Activated CD4-positive, alpha-beta T cell treated with anti-CD3 and anti-CD28 coated beads for 36 hours (primary cell): ENCODE data around the gene ITSN2. TPM values are rescaled to one million over a fixed set of nuclear protein-coding genes. Genes with fewer than 3 reads are reported as not detected.

Experiments used
- ATAC-seq: fragments of 200-7000 bp; cut with Tn5 transposase; one replicate; pipeline ENCODE4 v1.10.0; 2021; ENCODE audit warnings: mild to moderate bottlenecking, moderate library complexity
- CTCF ChIA-PET: fragments of 350-600 bp; sonication (Branson Sonifier 250); formaldehyde crosslinking; loops from one replicate; lab custom pipeline; 2021; ENCODE audit warnings: antibody characterized with exemption; lab: Charles Lee
- POLR2A ChIA-PET: fragments of 350-600 bp; sonication (Branson Sonifier 250); formaldehyde crosslinking; loops from one replicate; lab custom pipeline; 2021; ENCODE audit warnings: antibody characterized with exemption, inconsistent platforms; lab: Charles Lee
- DNase-seq: peaks from one replicate; pipeline ENCODE4 v3.0.0-alpha.2; 2020
- H3K27ac Mint-ChIP-seq: one replicate; pipeline ENCODE4 v1.8.0; 2021; ENCODE audit warnings: mixed read lengths
- H3K27me3 Mint-ChIP-seq: one replicate; pipeline ENCODE4 v1.8.0; 2021; ENCODE audit warnings: mixed read lengths
- H3K36me3 Mint-ChIP-seq: one replicate; pipeline ENCODE4 v1.8.0; 2021; ENCODE audit warnings: low read depth, mixed read lengths
- H3K4me1 Mint-ChIP-seq: one replicate; pipeline ENCODE4 v1.8.0; 2021; ENCODE audit warnings: mixed read lengths
- H3K4me3 Mint-ChIP-seq: one replicate; pipeline ENCODE4 v1.8.0; 2021; ENCODE audit warnings: mild to moderate bottlenecking, moderate library complexity, mixed read lengths
- H3K9me3 Mint-ChIP-seq: one replicate; pipeline ENCODE4 v1.8.0; 2021; ENCODE audit warnings: low read depth, mixed read lengths
- intact Hi-C, 2 experiments: fragments of 100-400 bp; cut with DNase I in 1 of 2; cut with micrococcal nuclease in 1 of 2; formaldehyde crosslinking; loops; one replicate each; pipeline versions ENCODE4 v1.14.2 to v1.15.1; 2022 to 2024; cut with DNase I, micrococcal nuclease
- total RNA-seq, 2 experiments: library from RNA; stranded (reverse); gene quantifications; one replicate each; pipeline ENCODE4 v1.2.3, GENCODE V29; 2021

The ITSN2 gene
- total RNA-seq, 2 experiments from 2014 or later: 46.0 to 49.6 TPM

- H3K27me3 Mint-ChIP-seq: no peaks in the 10 kb centered on the region
- ATAC-seq: no peak
- peaks cover 54% of the 10 kb centered on the region for H3K36me3 Mint-ChIP-seq
- no peak overlapping the region for H3K4me3 Mint-ChIP-seq
- CTCF ChIA-PET: interaction anchor here (1.4 kb wide), 1 partner anchor 11 kb away, joined by 3 read pairs; no protein-coding TSS in a partner anchor
- no peaks in the 10 kb centered on the region for H3K4me1 Mint-ChIP-seq
- POLR2A ChIA-PET: interaction anchor here (0.8 kb wide), 1 partner anchor 255 kb away, joined by 3 read pairs; no protein-coding TSS in a partner anchor
- no peak overlapping the region for H3K27ac Mint-ChIP-seq
- intact Hi-C loops: no loop called here
- DNase-seq: no peak
- no peaks in the 10 kb centered on the region for H3K9me3 Mint-ChIP-seq
Observed at GRCh38 chr2:24297663-24298062, 62.7 kb downstream of the ITSN2 start.

- Mint-ChIP-seq H3K4me1 (peaks cover 12% of the 10 kb centered on the region), H3K9me3 (no peaks in the 10 kb centered on the region), H3K27me3 (no peaks in the 10 kb centered on the region), H3K27ac (no peak overlapping the region), H3K4me3 (no peak overlapping the region), H3K36me3 (peaks cover 12% of the 10 kb centered on the region)
- POLR2A ChIA-PET: no interaction called here
- DNase-seq (no peak), ATAC-seq (peak; percentile 58)
- intact Hi-C loops: no loop called here
- CTCF ChIA-PET: interaction anchor here (0.6 kb wide), 1 partner anchor 11 kb away, joined by 3 read pairs; no protein-coding TSS in a partner anchor
Observed at GRCh38 chr2:24287171-24287570, 73.2 kb downstream of the ITSN2 start.

GRCh38 chr2:24285484-24286152 is 74.7 kb downstream of the ITSN2 start:
- POLR2A ChIA-PET: no interaction called here
- H3K9me3 Mint-ChIP-seq: no peaks in the 10 kb centered on the region
- CTCF ChIA-PET: no interaction called here
- H3K27ac Mint-ChIP-seq: no peak overlapping the region
- H3K27me3 Mint-ChIP-seq: no peaks in the 10 kb centered on the region
- intact Hi-C loops: no loop called here
- DNase-seq (no peak), ATAC-seq (no peak)
- H3K36me3 Mint-ChIP-seq: peaks cover 11% of the 10 kb centered on the region
- no peak overlapping the region for H3K4me3 Mint-ChIP-seq
- H3K4me1 Mint-ChIP-seq: peaks cover 12% of the 10 kb centered on the region

- Mint-ChIP-seq H3K4me1 (no peaks in the 10 kb centered on the region), H3K27ac (no peak overlapping the region), H3K9me3 (no peaks in the 10 kb centered on the region), H3K4me3 (no peak overlapping the region), H3K36me3 (peaks cover 2% of the 10 kb centered on the region), H3K27me3 (no peaks in the 10 kb centered on the region)
- POLR2A ChIA-PET: no interaction called here
- DNase-seq (no peak), ATAC-seq (no peak)
- CTCF ChIA-PET: no interaction called here
- intact Hi-C loops: no loop called here
Observed at GRCh38 chr2:24280645-24281044, 79.7 kb downstream of the ITSN2 start.

- H3K9me3 Mint-ChIP-seq: no peaks in the 10 kb centered on the region
Observed at GRCh38 chr2:24280161-24280560, 80.2 kb downstream of the ITSN2 start.

GRCh38 chr2:24276349-24276899 is 83.9 kb downstream of the ITSN2 start:
- H3K27ac Mint-ChIP-seq: no peak overlapping the region
- H3K9me3 Mint-ChIP-seq: no peaks in the 10 kb centered on the region
- no peak for DNase-seq
- POLR2A ChIA-PET: no interaction called here
- peaks cover 8% of the 10 kb centered on the region for H3K36me3 Mint-ChIP-seq
- intact Hi-C loops: no loop called here
- CTCF ChIA-PET: interaction anchor here (0.5 to 0.7 kb wide), 2 partner anchors 10 to 173 kb away, joined by 3 read pairs; no protein-coding TSS in a partner anchor
- no peak for ATAC-seq
- H3K4me1 Mint-ChIP-seq: no peaks in the 10 kb centered on the region
- H3K4me3 Mint-ChIP-seq: no peak overlapping the region
- H3K27me3 Mint-ChIP-seq: no peaks in the 10 kb centered on the region

More at GRCh38 chr2:24280161-24280560, 80.2 kb downstream of the ITSN2 start:
- H3K36me3 Mint-ChIP-seq: peaks cover 2% of the 10 kb centered on the region
- no peaks in the 10 kb centered on the region for H3K27me3 Mint-ChIP-seq
- no peak overlapping the region for H3K27ac Mint-ChIP-seq
- no peak for DNase-seq
- CTCF ChIA-PET: no interaction called here
- ATAC-seq: no peak
- POLR2A ChIA-PET: no interaction called here
- no peak overlapping the region for H3K4me3 Mint-ChIP-seq
- intact Hi-C loops: no loop called here
- H3K4me1 Mint-ChIP-seq: no peaks in the 10 kb centered on the region

GRCh38 chr2:24274809-24275208 is 85.5 kb downstream of the ITSN2 start:
- H3K27ac Mint-ChIP-seq: no peak overlapping the region
- H3K4me3 Mint-ChIP-seq: no peak overlapping the region
- no peaks in the 10 kb centered on the region for H3K4me1 Mint-ChIP-seq
- no peaks in the 10 kb centered on the region for H3K27me3 Mint-ChIP-seq
- DNase-seq (no peak), ATAC-seq (no peak)
- H3K9me3 Mint-ChIP-seq: no peaks in the 10 kb centered on the region
- intact Hi-C loops: no loop called here
- POLR2A ChIA-PET: no interaction called here
- CTCF ChIA-PET: interaction anchor here (1.2 kb wide), 1 partner anchor 28 kb away, joined by 4 read pairs; no protein-coding TSS in a partner anchor
- H3K36me3 Mint-ChIP-seq: peaks cover 16% of the 10 kb centered on the region

GRCh38 chr2:24273598-24273997 is 86.7 kb downstream of the ITSN2 start:
- DNase-seq: no peak
- Mint-ChIP-seq H3K36me3 (peaks cover 24% of the 10 kb centered on the region), H3K9me3 (no peaks in the 10 kb centered on the region), H3K4me1 (peaks cover 6% of the 10 kb centered on the region), H3K27me3 (no peaks in the 10 kb centered on the region), H3K27ac (no peak overlapping the region), H3K4me3 (no peak overlapping the region)
- ATAC-seq: no peak
- ChIA-PET CTCF (interaction anchor here (1.0 kb wide), 1 partner anchor 34 kb away, joined by 3 read pairs; no protein-coding TSS in a partner anchor), POLR2A (no interaction called here)
- intact Hi-C loops: no loop called here

GRCh38 chr2:24272907-24273306 is 87.4 kb downstream of the ITSN2 start:
- DNase-seq (no peak), ATAC-seq (no peak)
- H3K9me3 Mint-ChIP-seq: no peaks in the 10 kb centered on the region
- ChIA-PET POLR2A (no interaction called here), CTCF (interaction anchor here (0.6 to 1.0 kb wide), 2 partner anchors 35 to 956 kb away, joined by 3 to 4 read pairs; no protein-coding TSS in a partner anchor)
- peaks cover 27% of the 10 kb centered on the region for H3K36me3 Mint-ChIP-seq
- H3K4me1 Mint-ChIP-seq: peaks cover 6% of the 10 kb centered on the region
- H3K27me3 Mint-ChIP-seq: no peaks in the 10 kb centered on the region
- H3K27ac Mint-ChIP-seq: no peak overlapping the region
- no peak overlapping the region for H3K4me3 Mint-ChIP-seq
- intact Hi-C loops: no loop called here

- intact Hi-C loops: no loop called here
- Mint-ChIP-seq H3K36me3 (peaks cover 27% of the 10 kb centered on the region), H3K4me3 (no peak overlapping the region), H3K4me1 (peaks cover 6% of the 10 kb centered on the region), H3K27ac (no peak overlapping the region), H3K27me3 (no peaks in the 10 kb centered on the region), H3K9me3 (no peaks in the 10 kb centered on the region)
- POLR2A ChIA-PET: no interaction called here
- CTCF ChIA-PET: interaction anchor here (0.6 kb wide), 1 partner anchor 956 kb away, joined by 4 read pairs; no protein-coding TSS in a partner anchor
- DNase-seq (no peak), ATAC-seq (no peak)
Observed at GRCh38 chr2:24272161-24272802, 88.1 kb downstream of the ITSN2 start.

- CTCF ChIA-PET: no interaction called here
Observed at GRCh38 chr2:24269265-24269664, 91.1 kb downstream of the ITSN2 start.

More at GRCh38 chr2:24269265-24269664, 91.1 kb downstream of the ITSN2 start:
- H3K36me3 Mint-ChIP-seq: peaks cover 30% of the 10 kb centered on the region
- DNase-seq (no peak), ATAC-seq (peak; percentile 63)
- H3K27me3 Mint-ChIP-seq: no peaks in the 10 kb centered on the region
- POLR2A ChIA-PET: no interaction called here
- peak overlapping the region; percentile 26 for H3K27ac Mint-ChIP-seq
- intact Hi-C loops: no loop called here
- peaks cover 6% of the 10 kb centered on the region for H3K4me1 Mint-ChIP-seq
- H3K4me3 Mint-ChIP-seq: no peak overlapping the region
- H3K9me3 Mint-ChIP-seq: no peaks in the 10 kb centered on the region
